OCI-LY7 (cell line): ENCODE results near the gene KDM4B.

ENCODE experiments used
- CTCF ChIP-seq: fragments of 200-600 bp; sonication (generic); conservative IDR thresholded peaks from 2 replicates; pipeline ENCODE4 v1.5.1; 2014; ENCODE audit warnings: mild to moderate bottlenecking, antibody characterized with exemption, low read length, moderate library complexity, mixed read lengths
- EZH2phosphoT487 ChIP-seq: fragments of 200-600 bp; sonication (generic); IDR thresholded peaks from 2 replicates; pipeline ENCODE4 v1.6.1; 2018; ENCODE audit warnings: low read depth, borderline replicate concordance, mild to moderate bottlenecking, mixed run types, antibody characterized with exemption, low read length, moderate library complexity, mixed read lengths

GRCh38 chr19:5127717-5128116, 158.8 kb downstream of the KDM4B start:
- no peak for TF ChIP-seq CTCF
- no peak for TF ChIP-seq EZH2phosphoT487
